CD4-positive, alpha-beta T cell treated with Interleukin-15 for 4 hours (primary cell): ENCODE results near the gene OLA1.

Source experiments
- DNase-seq: peaks from one replicate; pipeline ENCODE4 v3.0.0-alpha.2; 2020; ENCODE audit warnings: low spot score

Gene OLA1

GRCh38 chr2:174177316-174177890 lies 70.9 kb downstream of the OLA1 start:
- DNase-seq: no peak

DNA sequence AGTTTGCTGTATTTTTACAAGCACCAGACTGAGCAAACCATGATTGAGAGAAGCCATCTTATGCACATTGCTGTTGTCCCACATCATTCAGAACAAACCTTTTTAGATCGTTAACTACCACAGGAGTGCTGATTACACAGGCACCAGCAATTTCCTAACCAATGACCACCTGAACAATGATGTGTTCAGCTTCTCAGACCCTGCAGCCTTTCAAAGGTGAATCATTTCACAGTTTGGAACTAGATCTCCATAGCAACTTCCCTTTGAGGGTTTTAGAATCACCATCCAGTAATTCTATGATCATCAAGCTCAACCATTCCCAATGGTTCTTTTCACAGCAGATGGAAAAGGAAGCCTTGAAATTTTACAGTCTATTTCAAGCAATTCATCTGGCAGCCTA lies 71.4 kb downstream of the OLA1 start:
- no peak for DNase-seq

- DNase-seq: no peak
Measured at GRCh38 chr2:174174741-174175140, 73.6 kb downstream of the OLA1 start.

DNA sequence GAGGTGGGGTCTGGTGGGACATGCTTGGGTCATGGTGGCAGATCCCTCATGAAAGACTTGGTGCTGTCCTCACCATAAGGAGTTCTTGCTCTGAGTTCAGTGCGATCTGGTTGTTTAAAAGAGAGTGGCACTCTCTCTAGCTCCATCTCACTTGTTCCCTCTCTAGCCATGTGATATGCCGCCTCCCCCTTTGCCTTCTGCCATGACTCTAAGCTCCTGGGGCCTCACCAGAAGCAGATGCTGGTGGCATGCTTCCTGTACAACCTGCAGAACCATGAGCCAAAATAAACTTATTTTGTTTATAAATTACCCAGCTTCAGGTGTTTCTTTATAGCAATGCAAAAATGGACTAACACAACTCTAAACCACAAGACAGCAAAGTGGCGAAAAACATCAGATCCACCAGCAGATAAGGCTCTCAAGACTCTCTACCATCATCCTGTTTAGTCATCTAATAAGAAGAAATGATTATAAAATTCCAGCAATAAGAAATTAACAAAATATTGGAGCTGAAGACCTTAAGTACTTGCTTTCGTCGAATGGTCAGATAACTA lies 75.5 kb downstream of the OLA1 start:
- no peak for DNase-seq

DNA sequence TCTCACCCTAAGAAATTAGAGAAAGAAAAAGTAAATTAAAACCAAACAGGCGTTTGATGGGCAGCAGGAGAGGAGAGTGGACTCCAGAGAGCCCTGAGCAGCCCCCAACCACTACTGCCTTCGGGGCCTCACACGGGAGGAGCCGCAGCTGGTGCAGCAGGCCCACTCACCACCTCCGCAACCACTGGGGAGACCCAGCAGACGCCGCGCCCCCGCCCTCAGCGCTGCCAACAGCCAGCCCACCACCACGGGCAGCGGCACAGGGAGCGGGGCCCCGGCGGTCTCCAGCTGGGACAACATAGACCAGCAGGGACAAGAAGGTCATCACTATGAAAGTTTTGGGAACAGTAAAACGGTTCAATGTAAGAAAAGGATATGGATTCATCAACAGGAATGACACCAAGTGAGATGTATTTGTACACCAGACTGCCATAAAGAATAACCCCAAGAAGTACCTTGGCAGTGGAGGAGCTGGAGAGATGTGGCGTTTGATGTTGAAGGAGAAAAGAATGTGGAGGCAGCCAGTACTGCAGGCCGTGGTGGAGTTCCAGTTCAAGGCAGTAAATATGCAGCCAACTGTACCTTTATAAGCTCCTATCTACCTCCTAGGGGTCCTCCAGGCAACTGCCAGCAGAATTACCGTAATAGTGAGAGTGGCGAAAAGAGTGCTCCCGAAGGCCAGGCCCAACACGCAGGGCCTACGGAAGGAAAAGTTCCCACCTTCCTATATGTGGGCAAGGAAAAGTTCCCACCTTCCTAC lies 76.5 kb downstream of the OLA1 start:
- DNase-seq: no peak

GRCh38 chr2:174169372-174169771 lies 79.0 kb downstream of the OLA1 start:
- DNase-seq: no peak

- DNase-seq: no peak
Measured at GRCh38 chr2:174166261-174166660, 82.1 kb downstream of the OLA1 start.

DNA sequence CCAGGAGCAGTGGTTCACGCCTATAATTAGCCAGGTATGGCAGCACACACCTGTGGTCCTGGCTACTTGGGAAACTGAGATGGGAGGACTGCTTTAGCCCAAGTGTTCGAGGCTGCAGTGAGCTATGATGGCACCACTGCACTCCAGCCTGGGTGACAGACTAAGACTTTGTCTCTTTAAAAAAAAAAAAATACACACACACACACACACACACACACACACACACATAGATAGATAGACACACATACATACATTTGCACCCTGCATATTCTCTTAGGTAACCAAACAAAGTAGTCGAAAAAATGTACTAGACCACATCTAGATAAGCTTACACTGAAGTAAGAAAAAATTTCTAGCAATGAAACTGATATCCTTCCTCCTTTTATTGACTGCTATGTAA lies 86.8 kb downstream of the OLA1 start:
- no peak for DNase-seq

- peak; percentile 25 for DNase-seq
Measured at GRCh38 chr2:174158003-174158402, 90.3 kb downstream of the OLA1 start.

DNA sequence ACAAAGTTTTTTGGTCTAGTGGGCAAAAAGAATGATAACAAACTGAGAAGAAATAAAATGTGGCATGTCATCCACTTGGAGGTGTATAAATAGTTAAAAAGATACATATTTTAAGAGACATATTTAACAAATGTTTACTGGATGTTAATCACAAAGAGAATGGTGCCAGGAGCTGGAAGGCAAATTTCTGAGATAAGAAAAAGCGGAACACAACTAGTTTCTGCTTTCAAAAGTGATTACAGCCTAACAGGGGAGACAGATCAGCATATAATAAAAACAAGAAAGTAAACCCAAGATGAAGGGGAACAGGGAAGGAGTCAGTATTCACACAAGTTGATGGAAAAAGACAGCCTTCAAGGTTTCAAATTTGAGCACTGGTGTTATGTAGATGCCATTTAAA lies 91.3 kb downstream of the OLA1 start:
- no peak for DNase-seq

DNA sequence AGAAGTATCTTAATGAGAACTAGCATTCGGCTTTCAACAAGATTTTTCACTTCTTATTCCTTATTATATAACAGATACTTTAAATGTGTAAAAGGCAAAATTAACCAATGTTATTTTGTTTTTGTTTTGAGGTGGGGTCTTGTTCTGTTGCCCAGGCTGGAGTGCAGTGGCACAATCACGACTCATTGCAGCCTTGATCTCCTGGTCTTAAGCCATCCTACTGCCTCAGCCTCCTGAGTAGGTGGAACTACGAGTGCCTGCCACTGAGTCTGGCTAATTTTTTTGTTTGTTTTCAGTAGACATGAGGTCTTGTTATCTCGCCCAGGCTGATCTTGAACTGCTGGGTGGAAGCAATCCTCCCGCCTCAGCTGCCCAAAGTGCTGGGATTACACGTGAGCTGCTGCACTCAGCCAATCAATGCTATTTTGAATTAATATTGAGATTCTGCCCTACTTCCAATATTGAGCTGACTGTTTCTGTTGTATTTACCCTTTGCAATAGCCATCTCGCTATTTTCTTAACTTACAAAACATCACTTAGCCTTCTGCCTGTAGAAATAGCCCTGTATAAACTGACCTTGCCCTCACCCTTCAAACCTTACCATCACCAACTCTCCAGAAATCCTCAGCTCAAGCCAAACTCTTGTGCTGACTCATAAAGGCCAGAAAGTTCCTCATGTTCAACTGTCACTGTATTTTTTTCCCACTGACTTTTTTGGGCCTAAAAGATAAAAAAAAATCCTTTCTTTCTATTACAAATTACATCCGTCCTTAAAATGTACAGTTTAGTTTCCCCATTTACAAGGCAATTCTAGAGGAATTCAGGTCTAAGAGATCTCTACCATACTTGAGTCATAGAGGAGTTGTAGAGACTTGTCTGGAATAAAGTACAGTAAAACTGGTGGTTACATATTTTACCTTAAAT lies 94.3 kb downstream of the OLA1 start:
- DNase-seq: no peak

DNA sequence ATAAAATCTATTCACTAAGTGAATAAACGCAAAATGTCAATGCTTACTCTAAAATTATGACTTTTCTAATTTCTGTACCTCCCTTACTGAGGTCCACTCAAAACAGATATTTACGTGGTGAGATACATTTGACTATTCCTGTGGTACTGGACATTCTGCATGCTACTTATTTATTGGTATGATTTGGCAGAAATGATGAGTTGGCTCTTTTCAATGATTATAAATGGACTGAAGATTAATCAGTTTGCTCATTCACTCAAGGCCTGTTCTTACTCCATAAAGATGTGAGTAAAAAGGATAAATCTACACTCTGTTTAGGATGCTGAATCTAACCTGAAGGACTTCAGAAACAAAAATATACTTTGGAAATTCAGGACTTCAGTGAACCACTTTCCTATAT lies 98.8 kb downstream of the OLA1 start:
- DNase-seq: no peak

DNA sequence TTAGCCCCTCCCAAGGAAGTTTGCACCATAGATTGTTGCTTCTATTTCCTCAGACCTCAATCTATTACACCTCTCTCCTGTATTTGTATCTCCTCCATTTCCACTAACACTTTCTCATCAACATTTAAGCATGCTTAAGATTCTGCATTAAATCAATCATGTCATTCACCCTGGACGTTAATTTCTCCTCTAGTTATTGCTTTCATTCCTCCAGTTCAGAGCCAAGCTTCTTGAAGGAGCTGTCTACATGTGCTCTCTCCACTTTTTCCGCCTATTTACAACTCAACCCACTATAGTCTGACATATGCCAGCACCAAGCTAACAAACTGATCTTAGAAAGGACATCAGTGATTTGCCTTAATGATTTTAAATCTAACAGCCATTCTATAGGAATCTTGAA lies 99.5 kb downstream of the OLA1 start:
- no peak for DNase-seq

GRCh38 chr2:174145827-174146226 lies 102.5 kb downstream of the OLA1 start:
- DNase-seq: no peak

DNA sequence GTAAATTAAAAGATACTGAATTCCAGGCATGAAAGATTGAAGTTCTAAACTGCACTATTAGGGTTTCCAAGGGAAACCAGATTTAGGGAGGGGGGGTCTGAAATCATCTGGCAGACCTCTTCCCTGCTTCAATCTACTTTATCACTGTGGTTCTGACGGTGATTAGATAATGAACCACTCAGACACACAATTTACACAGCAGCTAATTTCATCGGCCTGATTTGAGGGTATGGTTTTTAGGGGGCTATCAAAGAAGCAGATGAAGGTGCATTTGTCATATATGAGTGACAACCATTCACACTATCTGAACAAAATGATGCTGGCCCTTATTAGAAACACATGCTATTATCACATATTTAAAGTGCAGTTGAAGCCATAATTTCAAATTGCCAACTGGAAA lies 106.0 kb downstream of the OLA1 start:
- no peak for DNase-seq

DNA sequence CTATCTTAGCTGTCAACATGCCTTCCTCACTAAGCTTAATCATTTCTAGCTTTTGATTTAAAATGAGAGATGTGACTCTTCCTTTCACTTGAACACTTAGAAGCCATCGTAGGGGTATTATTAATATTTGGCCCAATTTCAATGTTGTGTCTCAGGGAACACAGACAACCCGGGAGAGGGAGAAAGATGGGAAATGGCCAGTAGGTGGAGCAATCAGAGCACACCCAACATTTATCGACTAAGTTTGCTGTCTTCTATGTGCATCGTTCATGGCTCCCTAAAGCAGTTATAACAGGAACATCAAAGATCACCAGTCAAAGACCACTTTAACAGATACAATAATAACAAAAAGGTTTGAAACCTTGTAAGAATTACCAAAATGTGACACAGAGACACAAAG lies 110.2 kb downstream of the OLA1 start:
- no peak for DNase-seq

GRCh38 chr2:174135981-174136380 lies 112.4 kb downstream of the OLA1 start:
- DNase-seq: no peak

- no peak for DNase-seq
Measured at GRCh38 chr2:174125090-174125489, 123.2 kb downstream of the OLA1 start.

DNA sequence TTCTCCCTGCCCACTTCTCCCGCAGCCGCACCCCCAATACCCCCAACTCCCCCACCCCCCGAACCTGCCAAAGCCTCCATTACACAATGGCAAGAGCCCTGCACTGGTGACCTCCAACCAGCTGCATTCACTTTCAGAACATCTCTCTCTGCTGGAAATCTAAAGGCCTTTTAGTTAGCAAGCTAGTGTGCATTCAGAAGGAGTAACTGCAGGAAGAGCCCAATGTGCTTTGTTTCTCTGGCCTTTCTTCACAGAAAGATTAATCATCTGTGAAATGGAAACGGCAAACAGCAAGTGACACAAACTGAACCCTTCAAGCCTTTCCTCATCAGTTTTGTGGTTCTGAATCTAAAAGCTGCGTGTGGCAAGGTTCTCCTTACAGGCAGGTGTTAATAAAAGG lies 124.2 kb downstream of the OLA1 start:
- DNase-seq: no peak

DNA sequence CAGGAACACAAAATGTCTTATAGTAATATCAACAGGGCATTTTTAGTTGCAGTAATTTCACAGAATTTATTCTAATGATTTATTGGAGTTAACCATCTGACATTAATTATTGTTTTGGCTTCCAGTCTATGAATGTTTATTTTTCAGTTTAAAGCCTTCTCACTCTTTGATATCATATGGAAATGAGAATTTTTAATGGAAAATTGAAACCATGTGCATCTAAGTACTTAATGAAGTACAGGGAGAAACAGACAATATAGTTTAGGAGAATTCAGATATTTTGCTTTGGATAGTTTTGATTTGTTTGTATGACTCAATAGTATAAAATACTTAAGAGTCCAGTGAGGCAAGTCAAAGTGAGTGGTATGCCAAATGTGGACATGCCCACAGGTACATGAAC lies 126.1 kb downstream of the OLA1 start:
- no peak for DNase-seq

- DNase-seq: no peak
Measured at GRCh38 chr2:174121612-174122011, 126.7 kb downstream of the OLA1 start.

- no peak for DNase-seq
Measured at GRCh38 chr2:174121175-174121574, 127.2 kb downstream of the OLA1 start.

DNA sequence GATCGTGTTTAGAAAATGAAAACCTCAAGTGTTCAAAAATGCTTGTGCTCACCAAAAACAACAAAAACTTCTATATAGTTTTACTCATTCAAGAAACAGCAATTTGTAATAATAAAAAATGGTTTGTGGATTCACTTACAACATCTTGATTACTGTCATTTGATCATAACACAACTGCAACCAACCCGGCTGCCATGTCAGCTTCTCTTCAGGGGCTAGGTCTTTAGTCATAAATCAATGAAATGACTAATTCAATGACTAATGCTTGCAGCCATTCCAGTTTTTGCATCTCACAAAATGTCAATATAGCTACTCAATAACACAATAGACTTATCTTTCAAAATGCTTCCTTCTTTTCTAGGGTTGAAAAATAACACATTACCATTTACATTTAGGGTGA lies 128.0 kb downstream of the OLA1 start:
- DNase-seq: no peak
